C4-2B (cell line): Measurements from ENCODE around the gene GLT8D1.

Experiments used
- H3K27ac ChIP-seq: fragments of 450-650 bp; 2 replicates; pipeline ENCODE4 v1.5.1; 2017
- CTCF ChIP-seq: fragments of 450-650 bp; conservative IDR thresholded peaks from 2 replicates; pipeline ENCODE4 v1.5.1; 2017; ENCODE audit warnings: mild to moderate bottlenecking
- ZFX ChIP-seq: fragments of 450-650 bp; IDR thresholded peaks from 2 replicates; pipeline ENCODE4 v1.6.1; 2017

The GLT8D1 gene

GRCh38 chr3:52721730-52722008 lies 16.1 kb upstream of the GLT8D1 start:
- TF ChIP-seq CTCF, result no peak
- no peak overlapping the region for H3K27ac ChIP-seq

GRCh38 chr3:52721002-52721729 lies 15.6 kb upstream of the GLT8D1 start:
- no peak overlapping the region for H3K27ac ChIP-seq
- TF ChIP-seq ZFX, result no peak
- TF ChIP-seq CTCF, result no peak

- no peak overlapping the region for H3K27ac ChIP-seq
- no peak for TF ChIP-seq ZFX
- no peak for TF ChIP-seq CTCF
Measured at GRCh38 chr3:52719618-52720017, 14.0 kb upstream of the GLT8D1 start.

- TF ChIP-seq CTCF (no peak), ZFX (no peak)
- no peak overlapping the region for H3K27ac ChIP-seq
Measured at GRCh38 chr3:52715714-52716305, 10.2 kb upstream of the GLT8D1 start.

- no peak overlapping the region for H3K27ac ChIP-seq
- TF ChIP-seq ZFX (no peak), CTCF (no peak)
Measured at GRCh38 chr3:52714335-52715302, 9.0 kb upstream of the GLT8D1 start.

GRCh38 chr3:52712291-52713212 lies 7.0 kb upstream of the GLT8D1 start:
- no peak overlapping the region for H3K27ac ChIP-seq
- TF ChIP-seq CTCF (no peak), ZFX (no peak)
